DMS153 treated with DMSO at 0.1 percent for 48 hours (cell line): ENCODE results near the gene CAPZB.
"Not testable (repeated sequence)": the region's sequence is repeated elsewhere in the genome, so short reads cannot be mapped to it uniquely, and the experiment has no call there.

Experiments
- DNase-seq: peaks from one replicate; lab custom pipeline; 2025; ENCODE audit not compliant: unreplicated experiment; lab: John Stamatoyannopoulos, UW

CAPZB gene

DNA sequence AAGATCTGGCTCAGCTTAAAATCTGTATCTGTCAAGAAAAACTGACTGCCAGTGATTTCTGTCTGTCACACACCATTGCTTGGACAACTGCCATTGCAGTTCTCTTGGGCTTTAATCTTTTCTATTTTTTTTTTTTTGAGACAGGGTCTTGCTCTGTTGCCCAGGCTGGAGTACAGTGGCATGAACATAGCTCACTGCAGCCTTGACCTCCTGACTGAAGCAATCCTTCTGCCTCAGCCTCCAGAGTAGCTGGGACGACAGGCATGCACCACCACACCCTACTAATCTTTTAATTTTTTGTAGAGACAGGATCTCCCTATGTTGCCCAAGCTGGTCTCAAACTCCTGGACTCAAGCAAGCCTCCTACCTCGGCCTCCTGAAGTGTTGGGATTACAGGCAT, 14.5 kb upstream of the CAPZB start:
- DNase-seq = not testable (repeated sequence)

- not testable (repeated sequence) for DNase-seq
These were observed 12.1 kb upstream of the CAPZB start for GRCh38 chr1:19497443-19497842.

DNA sequence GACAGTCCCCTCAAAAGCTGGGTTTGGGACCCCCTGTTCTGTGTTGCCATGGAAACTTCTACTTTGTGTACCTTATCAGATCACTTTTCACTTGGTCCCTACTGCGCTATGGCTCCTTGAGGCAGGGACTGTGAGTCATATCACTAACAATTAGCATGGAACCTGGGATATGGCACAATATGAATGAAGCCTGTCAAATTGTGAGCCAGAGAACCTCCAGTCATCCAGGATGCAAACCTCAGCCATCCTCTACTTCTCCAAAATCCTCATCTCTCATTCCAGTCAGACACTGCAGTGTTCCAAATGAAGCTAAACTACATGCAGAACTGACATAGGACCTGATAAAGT, 11.2 kb upstream of the CAPZB start:
- no peak for DNase-seq

GRCh38 chr1:19495799-19496526, 10.6 kb upstream of the CAPZB start:
- no peak for DNase-seq

DNA sequence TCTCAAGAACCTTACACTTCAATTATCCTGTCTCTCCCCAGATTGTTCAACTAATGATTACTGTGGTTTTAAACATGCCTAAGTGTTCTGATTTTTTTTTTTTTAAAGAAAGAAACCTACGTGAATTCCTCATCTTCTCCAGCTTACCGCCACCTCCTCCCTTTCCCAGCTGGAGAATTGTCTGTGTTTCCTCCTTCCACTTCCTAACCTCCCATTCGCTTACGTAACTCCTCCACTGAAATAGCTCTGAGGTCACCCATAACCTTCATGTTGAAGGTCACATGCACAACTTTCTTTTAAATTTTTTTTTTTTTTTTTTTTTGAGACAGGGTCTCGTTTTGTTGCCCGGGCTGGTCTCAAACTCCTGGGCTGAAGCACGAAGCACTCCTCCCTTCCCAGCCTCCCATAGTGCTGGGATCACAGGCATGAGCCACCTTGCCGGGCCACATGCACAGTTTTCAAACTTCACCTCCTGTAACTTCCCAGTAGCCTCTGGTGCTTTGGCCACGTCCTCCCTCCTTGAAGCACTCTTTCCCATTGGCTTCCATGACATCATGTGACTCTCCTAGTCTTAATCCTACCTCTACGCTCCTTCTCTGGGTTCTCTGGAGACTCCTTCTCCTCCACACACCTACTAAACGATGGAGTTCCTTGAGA, 9.8 kb upstream of the CAPZB start:
- DNase-seq = no peak

- DNase-seq = no peak
These were observed 8.2 kb upstream of the CAPZB start for GRCh38 chr1:19493547-19493946.

DNA sequence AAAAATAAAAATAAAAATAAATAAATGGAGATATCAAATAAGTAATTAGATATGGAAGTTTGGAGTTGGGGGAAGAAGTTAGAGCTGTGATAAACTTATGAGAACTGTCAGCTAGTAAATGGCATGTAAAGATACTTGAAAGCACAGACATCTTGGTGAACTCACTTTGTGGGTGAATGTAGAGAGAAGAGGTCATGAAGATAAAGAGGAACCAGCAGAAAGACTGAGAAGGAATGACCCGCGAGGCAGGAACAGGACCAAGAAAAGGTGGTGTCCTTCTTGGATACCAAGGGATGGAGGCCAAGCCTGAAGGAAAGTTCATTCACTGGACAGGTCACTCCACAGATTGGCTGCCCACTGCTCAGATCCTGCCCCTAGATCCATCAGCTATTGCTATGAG, 4.7 kb upstream of the CAPZB start:
- DNase-seq = no peak

GRCh38 chr1:19488136-19488535, 2.8 kb upstream of the CAPZB start:
- no peak for DNase-seq

DNA sequence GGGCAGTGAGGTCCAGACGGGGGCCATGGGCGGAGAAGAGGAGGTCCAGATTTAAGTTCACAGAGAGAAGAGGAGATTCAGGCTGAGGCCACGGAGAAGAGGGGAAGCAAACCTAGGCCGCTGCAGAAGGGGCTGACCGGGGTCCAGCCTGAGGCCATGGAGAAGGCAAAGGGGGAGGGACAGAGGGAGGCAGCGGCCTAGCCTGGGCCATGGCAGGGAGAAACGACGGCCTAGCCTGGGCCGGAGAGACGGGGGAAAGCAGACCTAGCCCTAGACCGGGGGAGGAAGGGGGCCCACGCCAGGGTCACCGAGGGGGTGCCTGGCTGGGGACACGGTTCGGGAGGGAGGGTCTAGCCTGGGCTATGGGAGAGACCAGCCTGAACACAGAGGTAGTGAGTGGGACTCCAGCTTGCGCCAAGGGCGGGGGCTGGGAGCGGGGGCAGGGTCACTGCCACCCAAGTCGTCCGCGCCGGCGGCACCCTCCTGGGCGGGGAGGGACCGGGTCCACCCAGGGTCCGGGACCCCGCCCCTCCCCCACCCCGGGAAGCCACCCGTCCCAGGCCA, 459 bp downstream of the CAPZB start:
- no peak for DNase-seq

- no peak for DNase-seq
These were observed 971 bp downstream of the CAPZB start for GRCh38 chr1:19484338-19484797.

- no peak for DNase-seq
These were observed 1.6 kb downstream of the CAPZB start for GRCh38 chr1:19483691-19484090.

- DNase-seq = no peak
These were observed 2.1 kb downstream of the CAPZB start for GRCh38 chr1:19483261-19483660.

DNA sequence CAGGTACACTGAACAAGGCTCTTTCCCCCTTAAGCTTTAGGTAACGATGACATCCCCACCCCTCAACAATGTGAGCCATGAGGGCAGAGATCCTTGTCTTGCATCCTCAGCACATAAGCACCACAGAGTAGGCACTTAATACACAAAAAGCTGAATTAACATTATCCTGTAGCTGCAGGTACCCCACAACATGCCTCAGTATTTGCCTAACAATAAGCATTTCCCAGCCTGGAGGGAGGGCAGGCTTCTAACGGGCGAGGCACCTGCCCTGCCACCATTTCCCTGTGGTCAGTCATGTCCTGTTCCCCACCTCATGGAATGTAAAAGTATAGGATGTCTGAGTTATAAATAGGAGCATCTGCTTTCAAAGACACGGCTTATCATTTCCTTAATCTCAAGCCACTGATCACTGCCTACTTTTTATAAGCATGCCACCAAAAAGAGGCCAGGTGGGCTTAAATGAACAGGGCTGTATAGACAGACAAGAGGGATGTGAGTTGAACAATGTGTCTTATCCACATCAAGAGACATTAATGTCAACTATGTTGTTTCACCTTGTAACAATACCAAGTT, 3.4 kb downstream of the CAPZB start:
- DNase-seq = no peak

DNA sequence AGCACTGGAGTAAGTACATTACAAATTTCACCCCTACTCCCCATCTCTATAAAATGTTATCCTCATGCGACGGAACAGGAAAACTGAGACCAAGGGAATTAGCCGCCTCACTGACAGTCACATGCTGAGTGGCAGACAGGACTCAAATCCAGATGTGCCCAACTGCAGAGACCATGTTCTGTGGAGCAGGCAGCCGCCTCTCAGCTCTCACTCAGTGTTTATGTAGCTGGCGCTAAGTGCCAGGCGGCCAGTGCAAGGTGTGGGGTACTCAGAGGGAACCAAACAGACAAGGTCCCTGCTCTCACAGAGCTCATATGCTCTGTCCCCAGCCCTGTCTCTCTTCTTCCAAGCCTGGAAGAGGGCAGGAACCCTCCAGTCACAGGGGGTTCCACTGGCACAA, 5.1 kb downstream of the CAPZB start:
- DNase-seq = no peak

- no peak for DNase-seq
These were observed 5.8 kb downstream of the CAPZB start for GRCh38 chr1:19479351-19480120.

DNA sequence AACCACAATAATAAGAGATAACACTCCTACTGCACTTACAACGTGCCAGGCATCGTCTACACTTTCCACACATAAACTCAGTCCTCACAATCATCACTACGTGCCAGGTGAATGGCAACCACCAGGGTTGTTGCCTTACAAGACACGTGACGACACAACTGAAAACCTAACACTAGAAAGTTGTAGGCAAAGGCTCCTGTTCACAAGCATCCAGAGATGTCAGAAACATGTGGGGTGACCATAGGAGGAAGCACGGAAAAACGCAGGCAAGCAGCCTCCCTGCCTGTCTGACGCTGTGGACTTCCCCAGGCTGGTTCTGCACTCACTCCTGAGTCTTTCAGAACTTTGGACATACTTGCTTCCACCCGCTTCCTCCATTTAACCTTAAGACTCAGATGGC, 7.0 kb downstream of the CAPZB start:
- DNase-seq = no peak

- no peak for DNase-seq
These were observed 7.8 kb downstream of the CAPZB start for GRCh38 chr1:19477284-19478249.

DNA sequence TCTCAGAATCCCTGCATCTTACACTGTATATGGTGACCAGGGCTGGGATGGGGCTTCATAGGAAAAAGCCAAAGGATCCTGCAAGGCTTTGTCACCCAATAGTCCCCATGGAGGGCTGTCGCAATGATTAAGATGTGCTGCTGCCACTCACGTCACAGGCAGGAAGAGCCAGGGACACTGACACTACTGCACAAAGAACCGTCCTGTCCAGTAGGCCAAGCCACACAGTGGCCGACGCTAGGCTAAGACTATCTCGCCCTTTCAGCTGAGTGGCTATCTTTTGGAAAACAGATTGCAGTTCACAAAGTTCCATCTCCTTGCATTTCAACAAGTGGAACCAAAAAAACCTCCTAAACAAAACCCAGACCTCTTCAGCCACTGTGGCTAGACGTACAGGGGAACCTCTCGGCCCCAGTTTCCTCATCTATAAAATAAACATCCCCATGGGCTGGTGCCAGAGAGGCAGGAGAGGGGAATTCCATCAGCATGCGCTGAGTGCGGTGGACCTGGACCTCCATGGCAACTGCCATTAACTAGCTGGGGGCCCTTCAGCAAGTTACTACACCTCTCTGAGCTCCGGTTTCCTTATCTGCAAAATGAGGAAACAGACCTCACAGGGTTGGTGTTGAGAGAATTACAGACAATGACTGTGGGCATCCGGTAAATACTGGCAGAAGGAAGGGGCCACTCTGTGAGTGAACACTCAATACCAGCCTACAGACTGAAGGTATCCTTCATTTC, 8.7 kb downstream of the CAPZB start:
- no peak for DNase-seq

DNA sequence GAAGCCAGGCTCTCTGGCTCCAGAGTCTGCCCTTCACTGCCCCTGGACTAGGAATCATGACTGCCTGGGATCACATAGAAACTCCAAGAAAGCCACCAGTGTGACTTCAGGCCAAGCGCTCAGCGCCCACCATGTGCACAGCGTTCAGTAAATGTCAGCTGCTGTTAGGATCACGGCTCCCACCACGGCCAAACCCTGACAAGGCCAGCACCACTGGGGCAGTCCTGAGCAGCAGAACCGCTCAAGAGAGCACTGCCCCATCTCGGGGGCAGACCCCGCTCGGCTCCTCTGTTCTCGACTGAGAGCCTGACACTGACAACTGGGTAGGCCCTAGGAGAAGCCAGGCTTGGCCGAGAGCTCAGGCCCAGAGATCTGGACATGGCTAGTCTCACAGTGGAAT, 10.0 kb downstream of the CAPZB start:
- no peak for DNase-seq

DNA sequence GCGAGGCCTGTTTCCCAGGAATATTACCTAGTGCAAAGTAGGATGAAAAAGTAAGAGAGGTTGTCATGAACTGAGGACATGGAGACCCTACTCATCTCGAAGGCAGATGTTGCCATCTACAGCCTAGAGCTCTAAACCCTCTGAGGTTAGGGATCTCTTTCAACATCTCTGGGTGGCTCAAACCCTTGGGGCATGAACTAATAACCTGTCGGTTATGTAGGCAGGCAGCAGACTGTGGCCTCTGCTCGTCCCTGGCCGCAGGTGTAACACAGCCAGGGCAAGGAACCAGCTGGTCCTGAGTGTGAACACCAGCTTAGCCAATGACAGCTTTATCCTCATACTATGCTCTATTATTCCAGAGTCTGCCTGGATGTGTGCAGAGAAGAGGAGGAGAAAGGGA, 13.2 kb downstream of the CAPZB start:
- DNase-seq = no peak
